ENCODE measurements around the gene AFAP1L1. TPM values are rescaled to one million over a fixed set of nuclear protein-coding genes. Genes with fewer than 3 reads are reported as not detected.

The AFAP1L1 gene
- total and polyA plus RNA-seq, 2 donors (not counting 3 experiments of a cell fraction or from before 2014, with no cell fraction given) = 7.9 to 73.2 TPM

DNA sequence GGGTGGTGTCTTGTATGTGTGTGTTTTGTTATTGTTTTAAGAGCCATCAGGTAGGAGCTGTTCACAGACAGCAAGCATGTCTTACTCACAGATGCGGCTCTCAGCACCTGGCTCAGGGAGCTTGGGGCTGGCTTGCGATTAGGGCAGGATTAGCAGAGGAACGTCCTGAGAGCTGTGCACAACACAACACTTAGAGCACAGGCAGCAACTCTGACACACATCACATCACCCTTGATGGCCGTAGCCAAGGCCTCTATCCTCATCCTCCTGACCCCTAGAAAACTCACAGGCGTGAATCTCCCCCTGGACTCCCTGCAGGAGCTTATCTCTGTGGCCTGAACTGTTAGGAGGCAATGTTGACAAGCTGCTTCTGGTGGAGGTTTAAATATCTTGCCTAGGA lies 114.5 kb downstream of the AFAP1L1 start:
- H3K9me1 ChIP-seq (replicated peaks; ENCODE audit: control insufficient read depth, extremely low read depth, insufficient read depth, low read length) = no peaks in the 10 kb centered on the region
- H2AFZ ChIP-seq (ENCODE audit: low read depth, low read length) = no peak overlapping the region
- dilution Hi-C loops (cut with MboI; ENCODE audit: extremely low pct_ligation_motif_present, low sequenced_read_pairs) = no loop called here
- no peaks in the 10 kb centered on the region for H3K79me2 ChIP-seq (ENCODE audit: control insufficient read depth, insufficient read depth, low read length)
- H3K4me1 ChIP-seq (ENCODE audit: control insufficient read depth, extremely low read depth, insufficient read depth, low read length) = no peaks in the 10 kb centered on the region
- H3K27ac ChIP-seq (ENCODE audit: insufficient read depth, low read depth, low read length) = no peak overlapping the region
- DNase-seq (ENCODE audit: low read depth, low spot score) = no peak
- intact Hi-C loops (cut with micrococcal nuclease) = no loop called here
- no TSS peak for BruUV-seq (replicated peaks)
- H3K4me2 ChIP-seq (ENCODE audit: insufficient read depth, low read length) = no peak overlapping the region
- H3K4me3 ChIP-seq (replicated peaks in 1 of 3; ENCODE audit: insufficient read depth in 1 of 3, low read depth in 1 of 3, low read length in 3 of 3) = no peak overlapping the region
- H3K36me3 ChIP-seq (ENCODE audit: control insufficient read depth in 2 of 2, extremely low read depth in 1 of 2, insufficient read depth in 2 of 2, low read length in 2 of 2) = no peaks in the 10 kb centered on the region
- H4K20me1 ChIP-seq (replicated peaks; ENCODE audit: control insufficient read depth, extremely low read depth, insufficient read depth, low read length) = no peaks in the 10 kb centered on the region
- FAIRE-seq = no peak
- no peaks in the 10 kb centered on the region for H3K27me3 ChIP-seq (ENCODE audit: control insufficient read depth in 2 of 2, insufficient read depth in 2 of 2, low read length in 2 of 2)
- TF ChIP-seq POLR2AphosphoS5 (IDR thresholded peaks at IDR 0.05; ENCODE audit: insufficient read depth, low read depth, low read length) = no peak
- no peak for TF ChIP-seq JUN (IDR thresholded peaks at IDR 0.05; ENCODE audit: borderline replicate concordance, insufficient read depth, insufficient read length, low read depth)
- TF ChIP-seq, protein P1, sequence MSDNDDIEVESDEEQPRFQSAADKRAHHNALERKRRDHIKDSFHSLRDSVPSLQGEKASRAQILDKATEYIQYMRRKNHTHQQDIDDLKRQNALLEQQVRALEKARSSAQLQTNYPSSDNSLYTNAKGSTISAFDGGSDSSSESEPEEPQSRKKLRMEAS (IDR thresholded peaks at IDR 0.05; ENCODE audit: insufficient read depth, insufficient read length) = no peak
- no peak for TF ChIP-seq FOS (IDR thresholded peaks at IDR 0.05; ENCODE audit: borderline replicate concordance, insufficient read depth, low read length)
- TF ChIP-seq EZH2 (IDR thresholded peaks at IDR 0.05; ENCODE audit: borderline replicate concordance, low read depth, low read length, severe bottlenecking) = no peak
- TF ChIP-seq CTCF (IDR thresholded peaks at IDR 0.05; ENCODE audit: extremely low read depth in 1 of 2, insufficient read depth in 1 of 2, low read depth in 1 of 2, low read length in 2 of 2) = no peak
- no peak for TF ChIP-seq POLR2A (IDR thresholded peaks at IDR 0.05; ENCODE audit: low read depth, low read length)
- no peak for TF ChIP-seq GATA2 (IDR thresholded peaks at IDR 0.05; ENCODE audit: insufficient read depth, insufficient read length, low read depth, low read length)
- TF ChIP-seq MYC (IDR thresholded peaks at IDR 0.05; ENCODE audit: low read depth, low read length) = no peak
- no peak overlapping the region for H3K9ac ChIP-seq (replicated peaks; ENCODE audit: extremely low read depth, insufficient read depth, low read length)
- ChIA-PET CTCF (interaction anchor here (1.2 to 3.0 kb wide), 6 partner anchors 10 to 179 kb away, joined by 4 to 15 read pairs (median 7); no protein-coding TSS in a partner anchor), POLR2A (no interaction called here)
- no peaks in the 10 kb centered on the region for H3K9me3 ChIP-seq (replicated peaks; ENCODE audit: control insufficient read depth, insufficient read depth, low read length)
